Spleen (tissue), 7 donors: ENCODE measurements around the gene PKD1L1.

Experiments used
- CTCF ChIP-seq, 11 experiments: fragments of 200-600 bp in 7 of 11; fragments of 450-650 bp in 4 of 11; sonication (generic) in 4 of 11; IDR thresholded peaks in 8 of 11; conservative IDR thresholded peaks in 3 of 11; 1 replicate in 7 of 11; 2 replicates in 4 of 11; pipeline versions ENCODE4 v1.4.0 to v1.8.0; 2016 to 2021; ENCODE audit warnings: antibody characterized with exemption in 11 of 11, inconsistent platforms in 4 of 11, mild to moderate bottlenecking in 1 of 11
- POLR2A ChIP-seq, 3 donors: fragments of 450-650 bp; IDR thresholded peaks; one replicate each; pipeline ENCODE4 v1.5.1; 2017; ENCODE audit warnings: antibody characterized with exemption in 3 of 3, mild to moderate bottlenecking in 1 of 3
- POLR2AphosphoS5 ChIP-seq, 3 donors: sonication (generic); formaldehyde crosslinking; IDR thresholded peaks; one replicate each; pipeline ENCODE4 v1.5.1; 2017; ENCODE audit warnings: antibody characterized with exemption in 3 of 3
- donor health status: DM: no; HTN: no; CAD: no; lungs with moderate emphysema.
- donor health status: DM: no; HTN: no; CAD: no.
- donor health status: DM: no; HTN: no; CAD: no.

GRCh38 chr7:47837826-47838225, 110.4 kb downstream of the PKD1L1 start:
- TF ChIP-seq CTCF (IDR thresholded peaks at IDR 0.05 in 8 of 11, conservative IDR thresholded peaks at IDR 0.05 in 3 of 11) (no peak), POLR2A (IDR thresholded peaks at IDR 0.05) (no peak), POLR2AphosphoS5 (IDR thresholded peaks at IDR 0.05) (no peak)
